NCI-H2196 (cell line): ENCODE data around the gene MAN1A1.

Source experiments
- DNase-seq: peaks from one replicate; lab custom pipeline; 2025; ENCODE audit not compliant: unreplicated experiment; lab: John Stamatoyannopoulos, UW

MAN1A1 gene

DNA sequence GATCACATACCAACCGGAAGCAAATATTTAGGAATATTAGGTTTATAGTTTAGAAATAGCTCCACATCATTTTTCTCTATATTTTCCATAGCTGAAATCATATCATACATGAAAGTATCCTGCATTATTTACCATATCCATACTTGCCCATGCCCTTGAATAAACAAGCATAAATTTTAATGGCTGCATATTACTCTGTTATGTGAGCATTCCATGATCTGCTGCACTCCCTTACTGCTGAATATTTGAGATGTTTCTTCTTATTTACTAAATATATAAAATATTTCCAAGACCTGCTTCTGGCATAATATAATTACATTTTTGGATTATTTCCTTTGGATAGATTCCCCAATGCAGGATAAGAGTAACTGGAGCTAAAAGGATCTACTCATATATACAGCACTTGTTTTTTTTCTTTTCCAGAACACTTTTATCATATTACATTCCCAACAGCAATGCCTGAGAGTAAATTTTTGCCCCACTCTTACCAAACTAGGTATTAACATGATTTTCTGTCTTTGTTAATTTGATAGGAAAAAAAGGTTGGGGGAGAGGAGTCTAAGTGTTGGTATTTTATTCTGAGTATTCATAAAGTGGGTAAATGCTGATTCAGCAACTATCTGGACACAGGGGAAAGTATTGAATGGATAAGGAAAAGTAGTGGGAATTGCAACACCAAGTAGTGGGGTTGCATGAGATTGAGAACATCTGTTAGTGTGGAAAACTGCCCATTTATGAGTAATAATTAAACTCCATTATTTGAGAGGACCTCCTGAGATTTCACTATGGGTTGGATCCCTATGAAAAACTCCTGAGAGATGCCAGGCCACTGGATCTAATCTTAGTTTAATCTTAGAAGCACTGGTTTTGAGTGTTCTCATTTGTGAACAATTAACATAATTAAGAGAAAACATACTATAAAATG, 76.0 kb downstream of the MAN1A1 start:
- DNase-seq, result no peak

DNA sequence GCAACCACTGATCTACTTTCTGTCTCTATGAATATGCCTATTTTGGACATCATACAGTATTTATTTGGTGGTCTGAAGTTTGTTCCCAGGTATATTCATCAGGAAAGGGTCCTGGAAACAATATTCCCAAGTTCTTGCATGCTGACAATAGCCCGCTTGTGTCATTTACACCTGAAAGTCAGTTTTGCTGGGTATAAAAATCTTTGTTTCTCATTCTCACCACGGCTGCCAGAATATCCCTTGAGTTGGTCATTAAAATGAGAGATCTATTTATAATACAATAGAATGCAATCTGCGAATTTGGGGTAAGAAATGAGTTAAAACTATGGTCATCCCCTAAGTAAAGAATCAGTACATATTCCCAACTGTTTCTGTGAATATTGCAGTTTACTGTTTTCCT, 79.0 kb downstream of the MAN1A1 start:
- DNase-seq, result no peak

DNA sequence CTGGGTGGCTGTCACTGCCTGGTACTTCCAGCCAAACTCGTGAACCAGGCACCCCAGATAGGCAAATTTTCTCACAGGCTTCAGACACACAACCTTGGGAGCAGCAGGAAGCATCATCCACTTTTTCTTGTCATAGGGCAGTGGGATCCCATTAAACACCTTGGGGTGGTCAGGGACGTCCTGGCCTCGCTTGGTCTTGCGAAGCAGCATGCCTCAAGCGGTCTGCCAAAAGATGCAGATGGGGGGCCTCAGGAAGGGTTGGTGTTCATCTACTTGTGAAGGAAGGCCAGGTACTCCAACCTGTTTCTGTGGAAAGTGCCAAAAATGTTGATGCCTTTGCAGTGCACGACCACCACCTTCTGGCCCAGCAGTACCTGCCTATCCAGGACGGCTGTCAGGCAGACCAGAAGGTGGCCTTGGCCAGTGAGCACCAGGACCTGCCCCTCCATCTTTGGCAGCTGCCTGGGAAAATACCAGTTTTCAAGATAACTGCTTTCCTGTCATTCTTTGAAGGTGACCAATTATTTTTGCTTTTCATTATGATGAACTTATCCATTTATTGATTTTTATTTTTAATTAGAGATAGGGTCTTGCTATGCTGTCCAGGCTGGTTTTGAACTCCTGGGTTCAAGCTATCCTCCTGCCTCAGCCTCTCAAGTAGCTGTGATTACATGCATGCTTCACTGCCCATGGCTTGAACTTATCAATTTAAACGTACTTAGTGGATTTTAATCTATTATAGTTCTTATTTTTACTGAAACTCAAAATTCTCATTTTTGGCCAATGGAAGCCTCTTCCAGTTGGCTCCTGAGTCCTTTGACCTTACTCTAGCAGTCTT, 80.1 kb downstream of the MAN1A1 start:
- no peak for DNase-seq

DNA sequence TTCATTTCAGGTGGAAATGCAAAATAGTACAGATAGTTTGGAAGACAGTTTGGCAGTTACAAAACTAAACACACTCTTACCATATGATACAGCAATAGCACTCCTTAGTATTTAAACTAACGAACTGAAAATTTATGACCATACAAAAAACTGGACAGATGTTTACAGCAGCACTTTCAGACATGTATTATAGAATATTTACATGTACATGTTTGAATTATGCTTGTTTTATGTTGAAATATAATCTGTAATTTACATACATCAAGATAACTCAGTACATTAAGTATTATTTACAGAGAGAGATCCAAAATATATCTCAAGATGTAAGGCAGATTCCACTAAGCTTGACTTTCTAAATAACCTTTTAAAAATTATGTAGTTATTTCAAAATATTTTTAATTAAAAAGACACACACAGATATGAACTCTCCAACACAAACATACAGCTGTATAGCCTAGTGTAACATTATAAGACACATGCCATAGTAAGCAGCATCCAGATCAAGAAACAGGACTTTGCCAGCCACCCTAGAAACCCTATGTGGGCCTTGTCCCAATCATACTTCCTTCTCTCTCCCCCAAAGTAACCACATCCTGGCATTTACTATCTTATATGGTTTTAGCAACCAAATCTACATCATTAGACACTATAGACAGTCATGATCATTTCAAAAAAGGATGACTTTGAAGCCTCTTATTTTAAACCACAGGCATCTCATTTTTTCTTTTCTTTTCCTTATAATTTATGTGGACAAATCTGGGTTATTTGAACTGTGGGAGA, 82.2 kb downstream of the MAN1A1 start:
- DNase-seq, result no peak

DNA sequence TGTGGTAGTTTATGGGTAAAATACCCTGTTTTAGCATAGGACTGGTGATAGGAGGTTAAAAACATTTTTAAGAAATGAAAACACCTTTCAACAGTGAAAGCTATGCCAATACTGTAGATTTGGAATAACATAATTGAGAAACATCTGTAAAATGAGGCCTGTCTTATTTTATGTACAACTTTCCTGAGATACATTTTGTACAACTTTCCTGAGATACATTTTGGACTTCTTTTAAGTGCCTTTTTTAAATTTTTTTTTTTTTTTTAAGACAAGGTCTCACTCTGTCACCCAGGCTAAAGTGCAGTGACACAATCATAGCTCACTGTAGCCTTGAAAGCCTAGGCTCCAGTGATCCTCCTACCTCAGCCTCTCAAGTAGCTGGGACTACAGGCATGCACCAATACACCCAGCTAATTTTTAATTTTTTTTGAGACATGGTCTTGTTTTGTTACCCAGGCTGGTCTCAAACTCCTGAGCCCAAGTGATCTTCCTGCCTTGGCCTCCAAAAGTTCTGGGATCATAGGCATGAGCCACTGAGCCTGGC, 84.6 kb downstream of the MAN1A1 start:
- DNase-seq, result no peak

- DNase-seq, result no peak
These were observed 86.9 kb downstream of the MAN1A1 start for GRCh38 chr6:119262612-119263011.

DNA sequence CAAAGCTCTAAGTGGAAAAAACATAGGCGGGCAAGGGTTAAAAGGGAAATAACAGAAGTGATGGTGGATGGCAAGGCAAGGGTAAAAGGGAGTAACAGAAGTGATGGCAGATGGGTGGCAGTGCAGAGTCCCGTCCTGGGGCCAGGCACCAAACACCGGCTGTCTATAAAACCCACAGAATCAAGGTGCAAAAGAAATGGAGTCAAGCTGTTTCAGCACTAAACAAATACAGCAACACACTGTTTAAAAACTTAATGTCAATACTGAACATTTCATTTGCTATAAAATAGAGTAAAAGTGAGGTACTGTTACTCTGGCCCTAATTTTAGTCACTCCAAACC, 87.6 kb downstream of the MAN1A1 start:
- DNase-seq, result no peak

- DNase-seq, result no peak
These were observed 90.5 kb downstream of the MAN1A1 start for GRCh38 chr6:119259027-119259426.

- no peak for DNase-seq
These were observed 91.8 kb downstream of the MAN1A1 start for GRCh38 chr6:119257726-119258125.

DNA sequence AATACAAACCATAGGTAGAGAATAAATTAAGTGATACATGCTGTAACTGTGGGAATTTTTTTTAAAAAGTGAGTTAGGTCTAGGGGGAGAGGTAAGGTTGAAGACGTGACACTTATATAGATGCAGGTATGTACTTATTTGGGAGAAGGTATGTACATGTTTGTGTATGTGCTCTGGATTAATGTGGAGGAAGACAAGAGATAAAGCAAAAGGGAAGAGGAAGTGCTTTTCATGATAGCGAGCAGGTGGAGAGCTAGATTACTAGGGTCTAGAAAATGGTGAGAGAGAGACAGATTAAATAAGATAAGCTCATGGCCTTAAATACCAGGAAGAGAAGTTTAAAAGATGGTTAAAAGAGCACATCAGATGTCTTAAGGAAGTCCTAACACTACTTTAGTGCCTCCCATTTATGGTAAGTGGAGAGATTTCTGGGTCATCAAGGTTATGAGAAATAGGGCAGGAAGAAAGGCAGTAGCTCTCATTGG, 92.5 kb downstream of the MAN1A1 start:
- DNase-seq, result no peak

DNA sequence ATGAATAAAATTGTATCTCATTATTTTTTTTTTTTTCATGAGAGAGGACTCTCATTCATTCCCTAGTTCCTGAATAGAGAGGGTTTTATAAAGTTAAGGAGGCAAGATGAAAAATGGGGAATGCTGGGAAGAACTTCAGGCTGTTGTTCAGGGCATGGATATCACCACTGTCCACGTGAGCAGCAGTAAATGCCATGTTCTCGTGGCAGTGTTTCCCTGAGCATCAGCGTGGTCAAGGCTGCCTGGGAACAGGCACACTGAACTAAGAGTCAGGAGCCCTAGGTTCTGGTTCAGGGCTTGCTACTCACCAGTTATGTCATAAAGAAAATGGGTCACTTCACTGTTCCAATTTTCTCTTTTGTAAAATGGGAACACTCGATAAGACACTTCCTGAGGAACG, 93.2 kb downstream of the MAN1A1 start:
- DNase-seq, result no peak

DNA sequence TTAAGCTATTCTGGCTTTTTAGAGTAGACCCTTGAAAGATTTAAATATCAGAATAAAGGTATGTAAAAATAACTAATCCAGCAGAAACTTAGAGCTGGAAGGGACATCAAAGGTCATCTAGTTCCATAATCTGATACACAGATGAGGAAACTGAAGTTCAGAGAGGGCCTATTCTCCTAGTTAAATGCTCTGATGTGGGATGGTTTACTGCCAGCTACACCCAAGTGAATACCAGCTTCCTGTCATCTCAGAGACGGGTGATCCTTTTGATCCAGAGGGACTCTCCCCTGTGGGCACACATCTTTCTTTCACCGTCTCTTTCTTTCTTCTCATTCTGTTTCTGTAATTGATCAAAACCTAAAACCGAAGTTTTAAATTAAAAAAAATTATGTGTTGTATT, 94.1 kb downstream of the MAN1A1 start:
- no peak for DNase-seq

DNA sequence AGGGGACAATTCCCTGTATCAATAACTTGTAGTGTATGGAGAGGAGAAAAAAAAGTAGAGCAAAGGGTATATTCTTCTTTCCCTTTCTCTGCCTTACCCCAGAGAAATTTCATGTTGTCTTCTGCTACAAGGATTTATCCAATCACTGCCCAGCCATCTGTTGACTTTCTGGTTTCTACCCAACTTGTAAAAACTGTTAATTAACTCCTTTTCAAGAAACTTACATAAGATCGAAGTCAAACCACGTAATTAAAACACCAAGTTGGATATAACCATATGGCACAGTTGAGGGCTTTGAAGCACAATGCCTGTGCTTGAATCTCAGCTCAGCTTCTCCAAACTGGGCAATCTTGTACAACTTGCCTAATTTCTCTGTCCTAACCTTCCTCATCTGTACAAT, 99.5 kb downstream of the MAN1A1 start:
- no peak for DNase-seq

DNA sequence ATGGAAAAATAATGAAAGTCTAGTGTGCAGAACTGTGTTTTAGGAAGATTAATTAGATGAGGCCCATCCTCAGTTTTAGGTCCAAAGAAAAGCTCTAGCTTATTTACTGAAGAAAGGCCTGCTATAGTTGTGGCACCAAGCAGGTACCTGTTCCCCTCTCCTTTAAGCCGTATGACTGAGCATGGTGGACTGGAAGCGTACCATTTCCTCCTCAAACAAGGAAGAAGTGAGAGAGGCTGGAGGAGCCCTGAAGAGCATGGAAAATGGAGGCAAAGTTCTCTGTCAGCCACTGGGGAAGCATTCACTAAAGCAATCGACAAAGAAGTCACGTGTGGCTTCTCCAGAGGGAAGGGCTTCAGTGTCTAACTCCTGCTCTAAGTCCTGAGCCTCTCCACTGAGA, 100.2 kb downstream of the MAN1A1 start:
- DNase-seq, result no peak

- DNase-seq, result no peak
These were observed 102.1 kb downstream of the MAN1A1 start for GRCh38 chr6:119247504-119247903.

- DNase-seq, result no peak
These were observed 105.9 kb downstream of the MAN1A1 start for GRCh38 chr6:119243657-119244056.

DNA sequence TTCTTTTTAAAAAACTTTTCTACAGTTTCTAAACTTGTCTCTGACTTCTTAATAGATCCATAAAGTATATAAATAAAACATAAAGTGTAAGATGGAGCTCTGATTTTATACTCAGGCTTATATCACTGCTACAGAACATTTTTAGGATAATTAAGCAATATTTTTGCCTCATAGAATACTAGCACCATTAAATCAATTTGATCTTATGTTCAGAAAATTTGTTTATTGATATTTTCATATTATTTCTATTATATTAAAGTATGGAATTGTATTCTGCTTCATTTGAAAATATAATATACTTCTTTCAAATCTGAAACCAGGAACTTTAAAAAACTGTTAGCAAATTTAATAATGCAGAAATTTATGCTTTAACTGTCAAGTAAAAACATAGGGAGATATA, 106.5 kb downstream of the MAN1A1 start:
- no peak for DNase-seq

DNA sequence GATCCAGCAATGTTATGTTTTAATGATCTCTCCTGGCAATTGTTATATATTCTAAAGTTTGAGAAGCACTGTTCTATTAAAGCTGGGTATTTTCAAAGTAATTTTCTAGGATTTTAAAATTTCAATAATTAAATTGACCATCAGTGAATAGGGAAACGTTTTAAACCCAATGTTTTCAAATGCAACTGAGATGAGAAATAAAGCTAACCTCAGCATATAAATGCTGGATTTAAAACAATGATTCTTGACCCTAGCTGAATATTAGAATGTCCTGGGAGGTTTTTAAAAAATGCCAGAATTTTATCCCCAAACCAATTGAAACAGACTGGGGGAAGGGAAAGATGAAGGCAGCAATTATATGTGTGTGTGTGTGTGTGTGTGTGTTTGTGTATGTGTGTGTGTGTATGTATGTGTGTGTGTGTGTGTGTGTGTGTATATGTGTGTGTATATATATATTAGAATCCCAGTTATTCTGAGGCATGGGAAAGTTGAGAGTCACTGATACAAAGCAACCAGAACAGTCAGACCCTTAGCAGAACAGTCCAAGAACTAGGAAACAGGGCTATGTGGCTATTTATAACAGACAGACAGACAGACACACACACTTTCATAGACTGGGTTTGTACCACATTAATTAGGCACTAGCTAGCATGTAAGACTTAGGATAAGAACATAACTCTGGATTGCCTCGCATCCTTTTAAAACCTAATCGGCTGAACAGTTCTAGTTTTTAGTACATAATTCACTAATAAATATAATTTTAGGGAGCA, 107.8 kb downstream of the MAN1A1 start:
- DNase-seq, result no peak

- DNase-seq, result no peak
These were observed 108.5 kb downstream of the MAN1A1 start for GRCh38 chr6:119241111-119241465.
